ENCODE data around the gene LCOR.

The LCOR gene

GRCh38 chr10:96988426-96988825 is 156.3 kb downstream of the LCOR start:
- H3K4me3 ChIP-seq (ENCODE audit: low read depth, low read length): no peak overlapping the region
- DNase-seq (ENCODE audit: low read depth): no peak
- TF ChIP-seq, protein P1, sequence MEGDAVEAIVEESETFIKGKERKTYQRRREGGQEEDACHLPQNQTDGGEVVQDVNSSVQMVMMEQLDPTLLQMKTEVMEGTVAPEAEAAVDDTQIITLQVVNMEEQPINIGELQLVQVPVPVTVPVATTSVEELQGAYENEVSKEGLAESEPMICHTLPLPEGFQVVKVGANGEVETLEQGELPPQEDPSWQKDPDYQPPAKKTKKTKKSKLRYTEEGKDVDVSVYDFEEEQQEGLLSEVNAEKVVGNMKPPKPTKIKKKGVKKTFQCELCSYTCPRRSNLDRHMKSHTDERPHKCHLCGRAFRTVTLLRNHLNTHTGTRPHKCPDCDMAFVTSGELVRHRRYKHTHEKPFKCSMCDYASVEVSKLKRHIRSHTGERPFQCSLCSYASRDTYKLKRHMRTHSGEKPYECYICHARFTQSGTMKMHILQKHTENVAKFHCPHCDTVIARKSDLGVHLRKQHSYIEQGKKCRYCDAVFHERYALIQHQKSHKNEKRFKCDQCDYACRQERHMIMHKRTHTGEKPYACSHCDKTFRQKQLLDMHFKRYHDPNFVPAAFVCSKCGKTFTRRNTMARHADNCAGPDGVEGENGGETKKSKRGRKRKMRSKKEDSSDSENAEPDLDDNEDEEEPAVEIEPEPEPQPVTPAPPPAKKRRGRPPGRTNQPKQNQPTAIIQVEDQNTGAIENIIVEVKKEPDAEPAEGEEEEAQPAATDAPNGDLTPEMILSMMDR (IDR thresholded peaks at IDR 0.05; ENCODE audit: insufficient read depth, low read depth, low read length, missing control alignments): no peak

DNA sequence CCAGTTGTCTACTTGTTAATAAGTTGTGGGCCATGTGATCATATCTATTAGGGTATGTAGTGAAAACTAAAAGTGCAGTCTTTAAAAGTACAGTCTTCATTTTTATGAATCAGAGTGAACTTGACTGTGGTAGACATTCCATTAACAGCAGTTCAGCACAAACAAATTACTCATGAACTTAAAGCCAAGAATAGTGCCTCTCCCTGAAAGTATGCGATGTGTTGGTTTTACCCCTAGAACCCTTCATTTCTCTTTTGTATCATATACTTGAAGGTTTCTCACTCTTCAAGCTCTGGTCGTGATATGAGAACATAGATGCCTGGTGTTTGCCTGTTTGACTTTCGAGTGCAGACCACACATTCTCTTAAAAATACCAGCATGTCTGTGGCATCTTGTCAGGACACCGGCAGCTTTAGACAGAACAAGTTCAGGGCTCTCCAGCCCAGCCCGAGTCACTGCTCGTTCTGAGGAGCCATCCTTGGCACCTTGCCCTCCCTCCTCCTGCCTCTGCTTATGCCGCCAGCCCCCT is 159.3 kb downstream of the LCOR start:
- DNase-seq (ENCODE audit: low read depth): peak; percentile 86
- TF ChIP-seq, protein P1 (IDR thresholded peaks at IDR 0.05; ENCODE audit: insufficient read depth, low read depth, low read length, missing control alignments): no peak
- H3K4me3 ChIP-seq (ENCODE audit: low read depth, low read length): no peak overlapping the region

GRCh38 chr10:96992721-96993120 is 160.6 kb downstream of the LCOR start:
- no peak overlapping the region for H3K4me3 ChIP-seq (ENCODE audit: low read depth, low read length)
- peak; percentile 64 for DNase-seq (ENCODE audit: low read depth)
- TF ChIP-seq, protein P1 (IDR thresholded peaks at IDR 0.05; ENCODE audit: insufficient read depth, low read depth, low read length, missing control alignments): no peak

GRCh38 chr10:96995851-96996250 is 163.8 kb downstream of the LCOR start:
- DNase-seq (ENCODE audit: low read depth): no peak
- TF ChIP-seq, protein P1 (IDR thresholded peaks at IDR 0.05; ENCODE audit: insufficient read depth, low read depth, low read length, missing control alignments): no peak
- no peak overlapping the region for H3K4me3 ChIP-seq (ENCODE audit: low read depth, low read length)

DNA sequence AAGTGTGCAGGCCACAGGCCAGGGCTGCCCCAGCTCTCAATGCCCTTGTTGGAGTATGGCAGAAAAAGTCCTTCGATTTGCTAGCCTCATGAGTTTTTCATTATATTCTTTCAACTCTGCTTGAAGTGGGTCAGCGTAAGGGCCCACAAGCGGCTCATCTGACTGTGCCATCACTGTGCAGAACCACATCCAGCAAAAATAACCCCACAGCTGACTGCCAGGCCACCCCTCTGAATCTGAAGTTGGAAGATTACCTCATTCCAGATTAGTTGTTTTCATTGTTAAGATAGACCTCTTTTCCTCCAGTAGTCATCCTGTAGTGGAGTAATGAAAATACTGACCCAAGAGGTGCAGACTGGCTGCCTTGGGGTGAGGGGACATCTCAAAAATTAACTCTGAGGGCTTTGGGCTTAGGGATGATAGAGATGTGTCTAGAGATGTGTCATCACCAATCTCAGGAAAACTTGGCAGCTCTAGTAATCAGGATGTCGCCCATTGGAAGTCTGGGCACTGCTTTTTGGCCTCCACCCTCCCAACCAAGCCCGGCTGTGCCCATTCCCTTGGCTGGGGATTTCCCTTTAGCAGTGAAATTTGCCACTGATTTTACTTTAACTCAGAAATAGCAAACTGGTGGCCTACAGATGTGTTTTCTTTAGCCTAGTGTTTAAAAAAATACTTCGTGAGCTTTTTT is 164.3 kb downstream of the LCOR start:
- TF ChIP-seq, protein P1 (IDR thresholded peaks at IDR 0.05; ENCODE audit: insufficient read depth, low read depth, low read length, missing control alignments): no peak
- no peak overlapping the region for H3K4me3 ChIP-seq (ENCODE audit: low read depth, low read length)
- DNase-seq (ENCODE audit: low read depth): no peak

GRCh38 chr10:96998329-96998888 is 166.3 kb downstream of the LCOR start:
- TF ChIP-seq, protein P1 (IDR thresholded peaks at IDR 0.05; ENCODE audit: insufficient read depth, low read depth, low read length, missing control alignments): no peak
- H3K4me3 ChIP-seq (ENCODE audit: low read depth, low read length): no peak overlapping the region
- no peak for DNase-seq (ENCODE audit: low read depth)

Measured in GM12865 (cell line).